ENCODE measurements around the gene FTCD. TPM values are rescaled to one million over a fixed set of nuclear protein-coding genes. Genes with fewer than 3 reads are reported as not detected.

FTCD gene
- total RNA-seq, 4 donors from 2014 or later: 0.29 TPM; not detected in 3

DNA sequence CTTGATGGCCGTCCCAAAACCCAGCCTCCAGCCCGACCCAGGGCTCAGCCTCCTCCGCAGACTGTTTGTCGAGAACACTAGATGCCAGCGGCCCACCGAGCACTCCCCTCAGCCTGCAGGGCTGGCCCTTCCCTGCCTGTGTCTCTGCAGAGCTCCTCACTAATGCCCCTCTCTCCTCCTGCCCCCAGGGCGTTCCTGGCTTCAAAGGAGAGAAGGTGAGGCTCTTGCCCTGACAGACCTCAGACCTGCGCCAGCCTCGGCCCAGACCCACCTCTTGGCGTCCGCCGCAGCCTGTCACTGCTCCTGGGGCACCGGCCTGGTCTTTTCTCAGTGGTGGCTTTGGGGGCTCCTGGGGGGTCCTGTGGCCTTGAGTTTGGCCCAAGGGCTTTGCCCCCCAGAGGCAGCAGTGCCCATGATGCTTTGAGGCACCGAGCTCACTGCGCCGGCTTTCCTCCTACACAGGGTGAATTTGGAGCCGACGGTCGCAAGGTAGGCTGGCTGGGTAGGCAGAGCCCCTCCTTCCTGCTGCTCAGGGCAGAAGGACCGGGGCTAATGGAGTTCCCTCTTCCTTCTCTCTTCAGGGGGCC is 39.1 kb downstream of the FTCD start:
- TF ChIP-seq POLR2A (IDR thresholded peaks at IDR 0.05): no peak
- TF ChIP-seq, protein P1, sequence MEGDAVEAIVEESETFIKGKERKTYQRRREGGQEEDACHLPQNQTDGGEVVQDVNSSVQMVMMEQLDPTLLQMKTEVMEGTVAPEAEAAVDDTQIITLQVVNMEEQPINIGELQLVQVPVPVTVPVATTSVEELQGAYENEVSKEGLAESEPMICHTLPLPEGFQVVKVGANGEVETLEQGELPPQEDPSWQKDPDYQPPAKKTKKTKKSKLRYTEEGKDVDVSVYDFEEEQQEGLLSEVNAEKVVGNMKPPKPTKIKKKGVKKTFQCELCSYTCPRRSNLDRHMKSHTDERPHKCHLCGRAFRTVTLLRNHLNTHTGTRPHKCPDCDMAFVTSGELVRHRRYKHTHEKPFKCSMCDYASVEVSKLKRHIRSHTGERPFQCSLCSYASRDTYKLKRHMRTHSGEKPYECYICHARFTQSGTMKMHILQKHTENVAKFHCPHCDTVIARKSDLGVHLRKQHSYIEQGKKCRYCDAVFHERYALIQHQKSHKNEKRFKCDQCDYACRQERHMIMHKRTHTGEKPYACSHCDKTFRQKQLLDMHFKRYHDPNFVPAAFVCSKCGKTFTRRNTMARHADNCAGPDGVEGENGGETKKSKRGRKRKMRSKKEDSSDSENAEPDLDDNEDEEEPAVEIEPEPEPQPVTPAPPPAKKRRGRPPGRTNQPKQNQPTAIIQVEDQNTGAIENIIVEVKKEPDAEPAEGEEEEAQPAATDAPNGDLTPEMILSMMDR (IDR thresholded peaks at IDR 0.05): no peak
- intact Hi-C loops (cut with DNase I; ENCODE audit: low total_unique reads): no loop called here
- WGBS, 2 donors: 90 to 94% methylated on average over 14 to 20 of the region's 20 CpGs
- H3K4me3 ChIP-seq (ENCODE audit: low read depth, poor library complexity, severe bottlenecking): no peak overlapping the region
- peak in 1 of 2 donors; percentile 83 for DNase-seq (ENCODE audit: low spot score in 2 of 2)

DNA sequence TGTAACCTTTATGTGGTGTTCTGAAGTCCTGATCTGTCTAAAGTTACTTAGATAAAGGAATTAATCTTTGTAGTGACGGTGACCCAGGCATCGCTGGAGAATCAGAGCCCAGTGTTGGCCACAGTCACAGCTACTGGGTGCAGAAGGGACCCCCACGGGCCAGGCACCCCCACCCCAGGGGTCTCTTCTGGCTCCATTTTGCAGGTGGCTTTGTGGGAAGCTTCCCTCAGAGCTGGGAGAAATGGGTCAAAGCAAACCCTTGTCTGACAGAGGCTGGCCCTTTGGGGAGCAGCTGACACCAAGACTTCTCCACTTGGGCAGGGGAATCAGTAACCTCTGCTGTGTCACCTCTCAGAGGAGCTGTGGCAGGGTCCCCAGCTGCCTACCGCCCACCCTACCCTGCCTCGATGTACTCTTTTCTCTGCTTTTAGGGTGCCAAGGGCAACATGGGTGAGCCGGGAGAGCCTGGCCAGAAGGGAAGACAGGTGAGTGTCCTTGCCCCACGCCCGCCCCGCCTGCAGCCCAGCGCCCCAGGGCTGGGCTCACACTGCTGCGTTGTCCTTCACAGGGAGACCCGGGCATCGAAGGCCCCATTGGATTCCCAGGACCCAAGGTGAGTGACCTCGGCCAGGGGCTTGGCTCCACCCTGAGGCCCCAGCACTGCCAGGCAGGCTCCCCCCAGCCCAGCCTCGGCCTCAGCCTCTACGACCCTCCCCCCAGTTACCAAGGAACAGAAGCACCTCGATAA is 39.8 kb downstream of the FTCD start:
- H3K4me3 ChIP-seq (ENCODE audit: low read depth, poor library complexity, severe bottlenecking): no peak overlapping the region
- peak in 1 of 2 donors; percentile 74 for DNase-seq (ENCODE audit: low spot score in 2 of 2)
- no peak for TF ChIP-seq POLR2A (IDR thresholded peaks at IDR 0.05)
- TF ChIP-seq, protein P1 (IDR thresholded peaks at IDR 0.05): no peak
- WGBS, 2 donors: 89 to 91% methylated on average over 16 to 17 of the region's 17 CpGs
- intact Hi-C loops (cut with DNase I; ENCODE audit: low total_unique reads): no loop called here

DNA sequence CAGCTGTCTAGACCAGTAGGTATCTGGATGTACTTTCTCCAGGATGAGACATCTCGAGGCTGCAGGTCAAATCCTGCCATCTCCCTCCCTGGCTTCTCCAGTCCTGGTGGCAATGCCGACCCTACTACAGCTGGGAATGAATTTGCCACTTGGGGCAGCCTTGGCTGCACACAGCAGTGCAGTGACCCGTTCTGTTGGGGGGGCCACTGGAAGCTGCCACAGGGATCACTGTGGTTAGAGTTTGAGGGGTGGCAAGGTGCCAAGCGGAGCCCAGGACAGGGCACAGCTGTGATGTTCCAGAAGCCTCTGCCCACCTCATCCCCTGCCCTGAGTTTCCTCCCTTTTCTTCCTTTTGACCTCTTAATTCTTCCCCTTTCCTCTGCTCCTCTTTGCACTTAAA is 40.4 kb downstream of the FTCD start:
- no peak for TF ChIP-seq POLR2A (IDR thresholded peaks at IDR 0.05)
- TF ChIP-seq, protein P1 (IDR thresholded peaks at IDR 0.05): no peak
- 90 to 97% methylated on average over 4 of the region's 4 CpGs for WGBS, 2 donors
- H3K4me3 ChIP-seq (ENCODE audit: low read depth, poor library complexity, severe bottlenecking): no peak overlapping the region
- intact Hi-C loops (cut with DNase I; ENCODE audit: low total_unique reads): no loop called here
- peak in 1 of 2 donors; percentile 83 for DNase-seq (ENCODE audit: low spot score in 2 of 2)

DNA sequence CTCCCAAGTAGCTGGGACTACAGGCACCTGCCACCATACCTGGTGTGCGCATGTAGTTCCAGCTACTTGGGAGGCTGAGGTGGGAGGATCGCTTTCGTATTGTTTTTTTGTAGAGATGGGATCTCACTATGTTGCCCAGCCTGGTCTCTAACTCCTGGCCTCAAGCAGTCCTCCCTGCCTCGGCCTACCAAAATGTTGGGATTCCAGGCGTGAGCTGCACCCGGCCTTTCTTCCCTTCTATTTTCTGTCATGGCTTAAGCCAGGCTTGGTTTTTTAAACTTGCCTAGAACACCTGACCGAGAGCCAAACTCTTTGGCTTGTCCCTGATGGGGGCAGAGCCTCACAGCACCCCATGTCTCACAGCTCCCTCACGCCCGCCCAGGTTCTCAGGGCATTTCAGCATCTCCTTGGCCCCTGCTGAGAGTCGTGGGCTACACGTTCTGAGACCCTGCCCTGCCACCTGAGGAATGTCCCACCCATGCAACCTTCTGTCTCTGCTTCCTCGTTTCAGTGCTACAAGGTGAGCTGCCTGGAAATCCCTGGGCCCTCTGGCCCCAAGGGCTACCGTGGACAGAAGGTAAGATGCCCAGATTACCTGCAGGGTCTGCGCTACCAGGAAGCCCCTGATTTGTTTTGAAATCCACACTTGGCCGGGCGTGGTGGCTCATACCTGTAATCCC is 41.7 kb downstream of the FTCD start:
- TF ChIP-seq, protein P1 (IDR thresholded peaks at IDR 0.05): no peak
- TF ChIP-seq POLR2A (IDR thresholded peaks at IDR 0.05): no peak
- H3K4me3 ChIP-seq (ENCODE audit: low read depth, poor library complexity, severe bottlenecking): no peak overlapping the region
- 93 to 95% methylated on average over 16 of the region's 16 CpGs for WGBS, 2 donors
- intact Hi-C loops (cut with DNase I; ENCODE audit: low total_unique reads): no loop called here
- DNase-seq (ENCODE audit: low spot score in 2 of 2): peak; percentile 6 to 68

DNA sequence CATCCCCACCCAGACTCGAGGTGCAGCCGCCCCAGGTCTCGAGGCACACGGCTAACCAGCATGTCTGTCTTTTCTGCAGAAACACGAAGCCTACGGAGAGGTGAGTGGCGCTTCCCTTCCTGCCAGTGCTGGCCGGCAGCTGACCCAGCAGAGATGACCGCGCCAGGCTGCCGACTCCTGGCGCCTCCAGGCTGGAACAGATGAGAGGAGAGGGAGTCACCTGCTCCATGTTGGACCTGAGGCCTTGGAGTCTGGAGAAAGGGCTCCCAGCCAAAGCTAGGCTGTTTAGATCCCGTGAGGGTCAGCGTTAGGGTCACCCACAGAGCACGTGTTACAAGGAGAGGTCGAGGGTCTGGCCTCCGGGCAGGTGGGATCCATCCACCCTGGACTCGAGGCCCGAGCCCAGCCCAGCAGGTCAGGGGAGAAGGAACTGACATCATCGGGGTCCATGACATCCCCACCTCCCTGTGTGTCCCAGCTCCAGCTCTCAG is 42.6 kb downstream of the FTCD start:
- 94 to 95% methylated on average over 15 to 20 of the region's 20 CpGs for WGBS, 2 donors
- intact Hi-C loops (cut with DNase I; ENCODE audit: low total_unique reads): no loop called here
- H3K4me3 ChIP-seq (ENCODE audit: low read depth, poor library complexity, severe bottlenecking): no peak overlapping the region
- TF ChIP-seq, protein P1 (IDR thresholded peaks at IDR 0.05): no peak
- TF ChIP-seq POLR2A (IDR thresholded peaks at IDR 0.05): no peak
- peak; percentile 10 to 80 for DNase-seq (ENCODE audit: low spot score in 2 of 2)
